Measurements from ENCODE around the gene ARFGAP1. TPM values are rescaled to one million over a fixed set of nuclear protein-coding genes. Genes with fewer than 3 reads are reported as not detected.

The ARFGAP1 gene
- total RNA-seq, 1 donor from 2014 or later, result 44.7 TPM

GRCh38 chr20:63277466-63278272, 5.1 kb downstream of the ARFGAP1 start:
- no peaks in the 10 kb centered on the region for H3K9me3 ChIP-seq
- no peak overlapping the region for H3K4me3 ChIP-seq
- H3K27me3 ChIP-seq, result no peaks in the 10 kb centered on the region
- H3K4me1 ChIP-seq, result peaks cover 19% of the 10 kb centered on the region
- peaks cover 0 to 61% of the 10 kb centered on the region in 2 donors for H3K36me3 ChIP-seq
- TF ChIP-seq POLR2AphosphoS5 (IDR thresholded peaks at IDR 0.05; ENCODE audit: insufficient read depth in 1 of 2, low read depth in 1 of 2), result no peak
- no peak for TF ChIP-seq CTCF (IDR thresholded peaks at IDR 0.05)
- no peak overlapping the region for H3K27ac ChIP-seq
- intact Hi-C loops (cut with DNase I), result no loop called here
- DNase-seq (ENCODE audit: extremely low spot score in 2 of 2), result no peak

- H3K27me3 ChIP-seq, result no peaks in the 10 kb centered on the region
- no peak overlapping the region for H3K4me3 ChIP-seq
- peaks cover 14% of the 10 kb centered on the region for H3K4me1 ChIP-seq
- peaks cover 0 to 71% of the 10 kb centered on the region in 2 donors for H3K36me3 ChIP-seq
- no peaks in the 10 kb centered on the region for H3K9me3 ChIP-seq
- intact Hi-C loops (cut with DNase I), result no loop called here
- DNase-seq (ENCODE audit: extremely low spot score in 2 of 2), result no peak
- TF ChIP-seq POLR2A (IDR thresholded peaks at IDR 0.05), result no peak
- TF ChIP-seq CTCF (IDR thresholded peaks at IDR 0.05), result no peak
- TF ChIP-seq POLR2AphosphoS5 (IDR thresholded peaks at IDR 0.05; ENCODE audit: insufficient read depth in 1 of 2, low read depth in 1 of 2), result no peak
- H3K27ac ChIP-seq, result no peak overlapping the region
These were observed 6.0 kb downstream of the ARFGAP1 start for GRCh38 chr20:63278661-63279060.

GRCh38 chr20:63279931-63280330, 7.3 kb downstream of the ARFGAP1 start:
- H3K9me3 ChIP-seq, result no peaks in the 10 kb centered on the region
- H3K36me3 ChIP-seq, result peaks cover 0 to 71% of the 10 kb centered on the region in 2 donors
- TF ChIP-seq POLR2A (IDR thresholded peaks at IDR 0.05), result no peak
- no peak for TF ChIP-seq CTCF (IDR thresholded peaks at IDR 0.05)
- no peak for TF ChIP-seq POLR2AphosphoS5 (IDR thresholded peaks at IDR 0.05; ENCODE audit: insufficient read depth in 1 of 2, low read depth in 1 of 2)
- intact Hi-C loops (cut with DNase I), result no loop called here
- H3K27ac ChIP-seq, result no peak overlapping the region
- DNase-seq (ENCODE audit: extremely low spot score in 2 of 2), result no peak
- no peak overlapping the region for H3K4me3 ChIP-seq
- H3K27me3 ChIP-seq, result no peaks in the 10 kb centered on the region
- peaks cover 1% of the 10 kb centered on the region for H3K4me1 ChIP-seq

GRCh38 chr20:63280371-63280770, 7.8 kb downstream of the ARFGAP1 start:
- intact Hi-C loops (cut with DNase I), result no loop called here
- Histone ChIP-seq H3K27ac (no peak overlapping the region), H3K4me1 (no peaks in the 10 kb centered on the region), H3K36me3 (peaks cover 0 to 72% of the 10 kb centered on the region in 2 donors), H3K9me3 (no peaks in the 10 kb centered on the region), H3K4me3 (no peak overlapping the region), H3K27me3 (no peaks in the 10 kb centered on the region)
- TF ChIP-seq POLR2A (IDR thresholded peaks at IDR 0.05) (no peak), POLR2AphosphoS5 (IDR thresholded peaks at IDR 0.05; ENCODE audit: insufficient read depth in 1 of 2, low read depth in 1 of 2) (no peak), CTCF (IDR thresholded peaks at IDR 0.05) (no peak)
- DNase-seq (ENCODE audit: extremely low spot score in 2 of 2), result no peak

- DNase-seq (ENCODE audit: extremely low spot score in 2 of 2), result no peak
- no peaks in the 10 kb centered on the region for H3K27me3 ChIP-seq
- peaks cover 0 to 74% of the 10 kb centered on the region in 2 donors for H3K36me3 ChIP-seq
- H3K4me3 ChIP-seq, result no peak overlapping the region
- TF ChIP-seq POLR2AphosphoS5 (IDR thresholded peaks at IDR 0.05; ENCODE audit: insufficient read depth in 1 of 2, low read depth in 1 of 2), result no peak
- TF ChIP-seq POLR2A (IDR thresholded peaks at IDR 0.05), result no peak
- no peak for TF ChIP-seq CTCF (IDR thresholded peaks at IDR 0.05)
- no peaks in the 10 kb centered on the region for H3K9me3 ChIP-seq
- intact Hi-C loops (cut with DNase I), result no loop called here
- H3K27ac ChIP-seq, result no peak overlapping the region
- H3K4me1 ChIP-seq, result no peaks in the 10 kb centered on the region
These were observed 8.4 kb downstream of the ARFGAP1 start for GRCh38 chr20:63280929-63281545.

Measured in vagina (tissue), 2 donors.